ENCODE data around the gene CLDN8.

Gene CLDN8

DNA sequence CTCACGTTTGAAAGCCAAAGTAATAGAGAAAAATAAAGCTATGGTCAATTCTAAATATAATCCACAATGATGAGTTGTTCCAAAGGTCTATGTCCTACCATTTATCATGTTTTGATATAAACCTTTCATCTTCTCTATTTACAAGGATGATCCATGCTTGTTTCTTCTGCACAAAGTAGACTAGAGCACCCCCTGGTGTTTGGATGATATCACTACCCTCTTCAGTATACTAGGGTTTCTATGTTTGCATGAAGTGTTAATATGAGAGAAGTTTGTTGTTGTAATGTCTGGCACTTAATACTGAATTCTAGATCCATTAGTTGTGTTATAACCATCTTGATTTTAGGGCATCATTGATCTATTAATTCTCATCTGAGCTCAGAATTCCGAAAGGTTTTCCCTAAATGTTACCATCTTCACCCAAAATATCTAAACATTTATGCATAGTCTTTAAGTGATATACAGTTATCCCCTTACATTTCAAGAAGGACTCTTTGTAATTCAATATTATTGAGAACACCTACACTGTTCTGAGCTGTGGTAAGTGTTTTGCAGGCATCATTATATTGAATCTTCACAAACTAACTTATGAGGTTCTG is 21.1 kb downstream of the CLDN8 start:
- no peak for DNase-seq

- DNase-seq = no peak
These were observed 22.7 kb downstream of the CLDN8 start for GRCh38 chr21:30193201-30193600.

- no peak for DNase-seq
These were observed 25.3 kb downstream of the CLDN8 start for GRCh38 chr21:30190554-30190953.

GRCh38 chr21:30189773-30190172 is 26.1 kb downstream of the CLDN8 start:
- DNase-seq = no peak

DNA sequence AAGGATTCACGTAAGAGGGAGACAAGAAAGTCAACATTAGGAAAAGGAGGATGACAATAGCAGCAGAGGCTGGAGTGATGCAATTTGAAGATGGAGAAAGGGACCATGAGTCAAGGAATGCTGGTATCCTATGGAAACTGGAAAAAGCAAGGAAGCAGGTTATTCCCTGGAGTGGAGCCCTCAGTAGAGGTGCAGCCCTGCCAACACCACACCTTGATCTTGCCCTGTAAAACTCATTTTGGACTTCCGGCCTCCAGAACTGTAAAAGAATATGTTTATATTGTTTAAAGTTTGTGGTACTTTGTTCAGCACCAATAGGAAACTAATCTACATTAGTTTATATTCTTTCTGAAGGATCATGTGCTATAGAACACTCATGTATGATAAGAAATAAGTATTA is 29.7 kb downstream of the CLDN8 start:
- no peak for DNase-seq

- DNase-seq = no peak
These were observed 47.8 kb downstream of the CLDN8 start for GRCh38 chr21:30168086-30168485.

DNA sequence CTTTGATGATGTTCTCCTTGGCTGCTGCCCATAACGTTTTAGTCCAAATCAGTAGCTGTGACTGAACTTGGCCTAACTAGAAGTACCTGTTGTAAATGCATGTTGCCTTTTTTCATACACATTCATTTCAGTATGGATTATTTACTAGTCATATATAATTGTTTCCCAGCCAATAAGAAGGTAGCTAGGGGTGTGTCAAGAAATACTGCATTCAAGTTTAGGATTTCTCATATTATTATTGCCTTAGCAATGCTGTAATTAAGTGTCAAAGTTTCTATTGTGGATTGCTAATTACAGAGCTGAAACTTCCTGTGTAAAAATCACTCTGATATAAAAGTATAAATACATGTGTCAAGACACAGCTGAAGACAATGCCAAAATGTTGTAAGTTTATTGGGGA is 49.2 kb downstream of the CLDN8 start, which contains the start of gene CLDN17:
Gene CLDN17 (minus strand): TSS at position 101 of the 400 bp plus-strand sequence. CDS start 188 bp downstream, outside the sequence.
- DNase-seq = no peak

DNA sequence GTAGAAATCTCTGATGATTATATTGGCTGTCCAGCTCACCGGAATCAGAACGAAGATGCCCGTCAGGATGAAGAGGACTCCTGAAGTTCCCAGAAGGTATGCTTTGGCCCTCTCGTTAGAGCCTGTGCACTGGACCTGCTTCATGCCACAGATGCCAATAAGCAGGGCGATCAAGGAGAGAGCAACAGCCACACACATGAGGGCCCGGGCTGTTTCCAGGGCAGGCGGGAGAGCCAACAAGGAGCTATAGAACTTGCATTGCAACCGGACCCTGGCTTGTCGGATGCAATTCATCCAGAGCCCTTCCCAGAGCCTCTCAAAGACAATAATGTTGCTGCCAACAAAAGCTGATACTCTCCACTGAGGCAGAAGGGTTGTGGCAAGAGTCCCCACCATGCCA is 49.7 kb downstream of the CLDN8 start:
- no peak for DNase-seq

- no peak for DNase-seq
These were observed 51.1 kb downstream of the CLDN8 start for GRCh38 chr21:30164796-30165195.

Data from NCI-H510A treated with DMSO at 0.1 percent for 48 hours (cell line).